NCI-H748 (cell line): ENCODE data around the gene HOXD12.
A peak's percentile ranks its signal among the peaks of the same experiment; 100 is the strongest.

ENCODE experiments used
- DNase-seq: peaks from one replicate; lab custom pipeline; 2025; ENCODE audit not compliant: unreplicated experiment; lab: John Stamatoyannopoulos, UW

The HOXD12 gene

DNA sequence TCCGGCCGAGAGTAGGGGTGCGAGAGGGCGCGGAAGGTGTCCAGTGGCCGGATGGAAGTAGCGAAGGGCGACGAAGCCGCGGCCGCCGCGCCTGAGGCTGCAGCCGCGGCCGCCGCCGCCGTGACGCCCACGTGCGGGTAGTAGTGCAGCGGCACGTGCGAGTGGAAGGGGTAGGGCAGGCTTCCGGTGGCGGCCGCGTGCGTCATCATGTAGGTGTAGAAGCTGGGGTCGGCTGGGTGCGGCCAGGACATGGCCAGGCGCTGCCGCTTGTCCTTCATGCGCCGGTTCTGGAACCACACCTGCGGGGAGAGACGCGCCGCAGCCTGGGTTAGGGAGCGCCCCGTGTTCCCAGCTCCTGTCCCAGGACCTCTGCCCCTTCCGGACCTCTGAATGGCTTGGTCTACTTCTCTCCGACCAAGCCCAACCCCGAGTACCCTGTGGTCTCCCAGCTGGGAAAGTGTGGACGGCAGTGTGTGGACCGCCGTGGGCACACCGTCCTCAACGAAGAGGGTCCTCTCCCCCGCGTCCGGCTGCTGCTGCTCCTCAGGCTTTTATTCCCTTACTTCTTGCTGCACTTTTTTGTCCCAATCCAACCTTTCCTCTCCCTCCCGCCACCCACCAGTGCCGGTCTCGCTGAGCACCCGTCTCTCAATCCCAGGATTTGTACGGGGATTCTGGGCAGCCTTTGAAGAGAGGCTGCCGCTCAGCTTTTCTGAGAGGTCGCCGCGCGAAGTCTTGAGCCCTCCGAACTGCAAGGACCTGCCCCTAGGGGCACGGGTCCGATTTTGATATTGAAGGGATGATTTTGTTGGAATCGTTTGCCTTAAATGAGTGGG, 18.8 kb upstream of the HOXD12 start:
- no peak for DNase-seq

- DNase-seq: no peak
Observed at GRCh38 chr2:176081376-176081836, 18.2 kb upstream of the HOXD12 start.

DNA sequence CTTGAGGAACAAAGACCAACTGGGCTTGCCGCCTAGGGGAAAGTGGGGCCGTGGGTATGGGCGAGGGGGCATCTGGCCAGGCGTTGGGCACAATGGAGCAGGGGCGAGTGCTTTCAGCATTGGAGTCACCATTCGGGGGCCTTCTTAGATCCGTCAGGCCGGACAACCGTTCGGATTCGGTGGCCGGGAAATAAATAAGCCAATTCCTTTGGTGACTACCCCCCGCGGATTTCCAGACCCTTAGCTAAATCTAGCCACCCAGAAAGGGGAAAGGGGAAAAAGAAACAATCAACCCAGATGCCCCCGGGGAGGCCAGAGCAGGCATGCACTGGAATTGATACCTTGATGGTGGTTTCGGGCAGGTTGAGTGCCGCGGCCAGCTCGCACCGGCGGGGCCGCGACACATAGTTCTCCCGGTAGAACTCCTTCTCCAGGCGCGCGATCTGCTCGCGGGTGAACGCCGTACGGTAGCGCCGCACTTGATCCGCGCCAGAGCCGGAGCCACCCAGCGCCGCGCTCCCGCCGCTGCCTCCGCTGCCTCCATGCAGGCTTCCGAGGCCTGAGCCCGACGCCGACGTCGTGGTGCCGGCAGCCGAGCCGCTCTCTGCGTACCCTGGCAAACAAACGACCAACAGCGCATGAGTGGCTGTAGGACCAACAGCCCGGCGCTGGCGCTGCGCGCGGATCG, 17.6 kb upstream of the HOXD12 start:
- no peak for DNase-seq

DNA sequence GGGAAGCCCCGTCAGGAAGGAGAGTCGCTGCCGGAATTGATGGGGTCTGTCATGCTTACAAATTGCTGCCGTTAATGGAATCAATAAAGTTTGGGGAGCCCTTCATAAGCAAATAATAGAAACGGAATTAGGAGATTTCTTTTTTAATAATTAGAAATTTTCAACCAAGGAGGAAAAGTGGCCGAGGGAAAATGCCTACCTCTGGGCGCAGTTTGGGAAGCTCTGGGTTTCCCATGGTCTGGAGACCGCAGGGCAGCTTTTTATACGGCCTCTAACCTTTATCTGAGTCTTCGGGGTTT, 17.1 kb upstream of the HOXD12 start:
- DNase-seq: no peak

DNA sequence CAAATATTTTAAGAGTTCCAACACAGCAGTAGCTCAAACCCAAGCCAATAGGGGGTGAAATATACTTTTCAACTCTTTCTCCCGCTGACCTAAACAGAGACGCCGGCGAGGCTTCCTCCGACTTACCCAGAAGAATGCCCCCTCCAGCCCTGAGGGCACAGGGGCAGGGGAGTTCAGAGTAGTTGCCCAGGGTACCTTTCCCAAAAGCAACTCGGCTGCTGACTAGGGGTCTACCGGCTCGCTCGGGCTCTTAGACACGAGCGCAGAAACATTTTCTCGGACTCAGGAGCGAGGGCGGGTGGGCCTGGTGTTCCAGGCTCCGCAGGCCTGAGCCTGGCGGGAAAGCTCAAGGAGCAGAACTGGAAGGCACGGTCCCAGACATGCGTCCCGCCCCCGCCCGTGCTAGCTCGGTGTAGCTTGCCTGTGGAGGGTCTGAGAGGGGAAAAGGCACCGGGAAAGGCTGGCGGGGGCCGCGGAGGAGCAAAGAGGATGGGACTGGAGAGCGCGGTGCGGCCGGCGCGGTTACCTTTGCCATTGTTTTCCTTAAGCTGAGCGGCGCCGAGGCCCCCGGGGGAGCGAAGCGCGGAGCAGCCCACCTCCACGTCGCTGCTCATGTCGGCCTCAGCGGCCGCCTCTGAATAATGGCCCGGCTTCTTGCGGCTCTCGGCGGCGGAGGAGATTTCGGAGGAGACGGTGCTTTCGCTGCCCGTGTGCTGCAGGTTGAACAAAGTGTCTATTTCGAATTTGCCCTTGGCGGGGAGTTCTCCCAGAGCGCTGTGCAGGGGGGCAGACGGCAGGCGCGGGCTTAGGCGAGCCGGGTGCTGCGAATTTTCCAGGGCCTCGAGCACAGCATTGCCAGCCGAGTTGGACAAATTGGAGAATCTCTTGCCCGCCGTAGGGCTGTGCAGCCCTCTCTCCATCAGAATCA, 16.5 kb upstream of the HOXD12 start:
- no peak for DNase-seq

DNA sequence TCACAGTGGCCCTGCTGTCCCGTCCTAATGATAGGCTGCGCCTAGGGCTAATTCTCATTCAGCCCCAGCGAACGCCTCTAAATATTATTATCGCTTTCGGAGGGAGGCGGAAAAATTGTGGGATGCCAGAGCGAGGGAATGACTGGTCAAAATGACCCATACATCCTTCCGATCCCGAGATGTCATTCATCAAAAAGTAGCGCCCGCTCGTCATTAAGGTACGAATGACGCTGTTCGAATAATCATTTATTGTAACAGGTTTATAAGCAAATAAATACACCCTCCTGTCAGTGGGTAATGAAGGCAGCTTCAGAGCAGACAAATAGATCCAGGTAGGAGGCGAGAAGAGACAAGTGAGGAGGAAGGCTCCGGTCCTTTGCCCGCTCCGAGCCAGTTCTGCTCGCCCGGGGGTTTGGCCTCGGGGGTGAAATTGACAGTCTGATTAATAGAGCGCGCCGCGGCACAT, 15.8 kb upstream of the HOXD12 start, which contains the start of gene EVX2:
TSS of gene EVX2 (minus strand) at position 167 of the 466 bp plus-strand sequence. CDS start 186 bp downstream, outside the sequence.
- peak; percentile 65 for DNase-seq

GRCh38 chr2:176084611-176085119, 14.9 kb upstream of the HOXD12 start:
- peak; percentile 75 for DNase-seq

DNA sequence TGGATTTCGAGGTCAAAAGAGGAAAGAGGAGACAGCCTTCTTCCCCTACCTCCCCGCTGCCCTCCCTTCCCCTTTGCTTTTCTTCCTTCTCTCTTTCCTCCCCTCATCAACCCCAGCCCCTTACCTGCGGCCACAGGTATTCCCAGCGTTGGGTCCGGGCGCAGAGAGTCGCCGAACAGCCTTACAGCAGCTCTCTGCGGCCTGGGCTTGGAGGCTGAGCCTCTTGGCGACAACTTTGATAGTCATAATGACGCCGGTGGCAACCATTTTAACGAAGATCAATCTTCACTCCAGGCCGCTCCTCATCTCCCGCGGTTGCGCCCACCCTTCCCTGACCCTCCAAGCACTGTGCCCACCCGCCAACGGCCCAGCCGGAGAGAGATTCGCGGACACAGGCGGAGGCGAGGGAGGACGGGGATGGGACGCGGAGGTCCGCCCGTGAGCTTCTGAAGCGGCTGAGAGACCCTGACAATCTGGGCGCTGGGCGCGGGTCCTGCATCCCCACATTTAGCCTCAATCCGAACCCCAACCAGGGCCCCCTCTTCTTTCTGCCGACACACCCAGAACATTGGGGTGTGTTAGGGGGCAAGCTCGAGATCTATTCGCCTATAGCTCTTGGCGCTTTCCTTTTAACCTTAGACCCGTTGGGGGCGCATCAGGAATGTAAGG, 14.3 kb upstream of the HOXD12 start:
- DNase-seq: peak; percentile 84

GRCh38 chr2:176085861-176086771, 13.5 kb upstream of the HOXD12 start:
- DNase-seq: peak; percentile 83

DNA sequence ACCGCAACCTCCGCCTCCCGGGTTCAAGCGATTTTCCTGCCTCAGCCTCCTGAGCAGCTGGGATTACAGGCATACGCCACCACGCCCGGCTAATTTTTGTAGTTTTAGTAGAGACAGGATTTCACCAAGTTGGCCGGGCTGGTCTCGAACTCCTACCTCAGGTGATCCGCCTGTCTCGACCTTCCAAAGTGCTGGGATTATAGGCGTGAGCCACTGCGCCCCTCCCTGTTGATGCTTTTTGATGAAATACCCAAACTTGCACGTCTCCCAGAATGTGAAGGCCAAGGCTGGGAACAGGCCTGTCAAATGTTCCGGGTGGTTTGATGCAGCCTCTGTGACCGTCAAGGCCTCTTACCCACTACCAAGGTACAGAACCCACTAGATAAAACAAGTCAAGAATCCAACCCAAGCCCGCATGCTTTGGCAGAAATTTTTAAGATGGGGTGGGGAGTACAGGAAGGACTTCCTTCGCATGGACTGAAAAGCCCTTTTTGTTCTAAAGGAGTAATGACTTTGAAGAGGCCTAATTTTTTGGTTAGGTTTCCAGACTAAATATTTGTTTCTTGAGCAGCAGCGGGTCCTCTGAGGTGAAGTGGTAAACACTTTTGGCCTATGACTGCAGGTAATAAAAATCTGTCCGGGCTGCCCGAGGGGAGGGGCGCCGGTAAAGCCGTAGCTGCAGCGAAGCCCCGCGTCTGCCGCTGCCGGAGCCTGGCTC, 12.1 kb upstream of the HOXD12 start:
- DNase-seq: no peak

DNA sequence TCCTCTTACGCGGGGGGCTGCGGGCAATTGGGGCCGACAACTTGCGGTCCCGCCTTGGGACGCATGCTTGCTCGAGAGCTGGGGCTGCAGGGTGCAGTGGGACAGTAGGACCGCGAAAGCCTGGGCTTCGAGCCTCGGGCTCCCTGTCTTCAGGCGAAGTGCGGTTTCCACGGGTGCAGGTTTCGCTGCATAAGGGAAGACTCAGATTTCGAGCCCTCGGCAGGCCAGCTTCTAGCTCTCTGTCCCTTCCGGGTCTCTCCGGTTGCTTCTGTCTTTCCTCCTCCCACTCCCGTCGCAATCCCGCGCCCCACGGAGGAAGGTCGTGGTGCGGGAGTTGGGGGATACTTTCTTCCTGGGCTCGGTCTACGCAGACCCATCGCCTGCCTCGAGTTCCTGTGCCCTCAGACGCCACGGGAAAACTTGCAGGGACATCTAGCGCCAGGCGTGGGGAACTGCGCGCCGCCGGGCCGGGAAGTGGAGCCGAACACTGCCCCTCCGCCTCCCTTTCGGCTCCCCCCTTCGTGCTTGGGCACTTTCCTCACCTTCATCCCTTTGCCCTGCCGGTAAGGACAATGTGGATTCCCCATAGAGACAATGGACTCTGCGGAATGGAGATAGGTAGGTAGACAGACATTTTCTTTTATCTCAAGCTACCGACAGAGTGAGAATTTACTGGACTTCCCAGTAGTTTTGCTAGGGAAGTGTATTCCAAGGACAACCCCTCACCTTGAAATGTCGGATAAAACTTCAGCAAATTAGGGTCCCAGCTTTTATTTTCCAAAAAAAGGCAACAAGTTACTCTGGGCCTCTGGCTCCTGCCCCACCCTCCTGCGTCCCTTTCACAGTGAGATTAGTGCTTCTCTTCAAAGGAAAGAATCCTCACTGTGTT, 11.3 kb upstream of the HOXD12 start:
- DNase-seq: peak; percentile 84

DNA sequence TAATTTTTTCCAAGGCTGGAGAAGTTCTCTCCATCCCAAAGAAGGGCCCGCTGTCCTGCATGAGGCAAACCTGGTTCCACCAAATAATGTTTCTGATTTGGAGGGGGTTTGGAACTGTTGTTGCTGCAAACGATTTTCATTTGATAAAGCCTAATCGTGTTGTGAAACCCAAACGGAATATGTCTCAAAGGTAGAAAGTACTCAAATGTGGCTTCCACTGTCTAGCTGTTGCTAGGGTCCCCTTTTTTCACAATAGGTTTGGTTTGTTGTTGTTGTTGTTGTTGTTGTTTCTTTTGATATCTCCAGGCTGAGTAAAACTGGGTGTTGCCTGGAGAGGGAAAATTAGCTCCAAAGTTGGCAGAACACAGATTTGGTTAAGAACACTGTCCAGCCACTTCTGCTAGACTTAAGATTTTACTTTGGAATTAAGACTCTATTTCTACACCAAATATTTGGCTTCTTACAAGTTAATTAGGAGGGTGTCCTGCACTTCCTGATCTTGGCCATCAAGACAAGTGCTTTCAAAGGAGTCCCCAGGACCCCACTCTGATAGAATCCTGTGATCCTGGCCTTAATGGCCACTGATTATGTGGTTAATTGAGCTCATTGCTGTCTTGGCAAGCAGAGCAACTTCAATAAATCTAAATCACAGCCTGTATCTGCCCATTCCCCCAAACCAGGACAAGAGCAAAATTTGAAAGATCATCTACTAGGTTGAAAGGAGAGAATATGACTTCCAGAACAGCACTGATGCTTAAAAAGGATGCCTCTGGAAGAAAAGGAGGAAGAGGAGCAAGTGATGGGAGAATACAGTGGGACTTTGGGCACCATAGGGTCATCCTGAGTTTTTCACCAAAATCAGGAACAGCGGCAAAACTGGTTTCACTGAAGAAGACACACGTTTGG, 10.4 kb upstream of the HOXD12 start:
- DNase-seq: no peak

DNA sequence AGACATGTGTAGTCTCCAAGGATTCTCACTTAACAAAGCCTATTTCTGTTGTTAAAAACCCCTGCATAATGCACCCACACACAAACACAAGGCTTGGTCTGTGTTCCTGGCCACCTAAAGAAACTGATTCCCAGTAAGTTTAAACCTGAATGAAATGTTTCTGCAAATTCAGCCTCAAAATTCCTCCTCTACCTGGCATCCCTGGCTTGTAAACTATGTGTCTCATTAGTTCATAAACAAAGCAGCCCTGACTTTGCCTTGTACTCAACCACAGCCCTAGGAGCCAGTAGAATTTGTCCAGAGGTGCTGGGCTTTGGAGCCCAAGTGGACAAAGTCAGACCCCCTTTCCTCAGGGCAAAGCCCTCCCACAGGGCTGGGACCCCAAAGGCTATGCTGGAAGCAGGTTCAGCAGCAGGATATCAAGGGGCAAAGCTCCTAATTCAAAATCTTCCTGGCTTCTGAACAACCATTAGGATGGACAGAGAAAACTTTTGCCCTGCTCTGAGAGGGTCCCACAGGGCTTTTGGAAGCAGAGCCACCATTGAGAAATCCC, 9.7 kb upstream of the HOXD12 start:
- DNase-seq: no peak

GRCh38 chr2:176090862-176091261, 8.7 kb upstream of the HOXD12 start:
- DNase-seq: no peak

DNA sequence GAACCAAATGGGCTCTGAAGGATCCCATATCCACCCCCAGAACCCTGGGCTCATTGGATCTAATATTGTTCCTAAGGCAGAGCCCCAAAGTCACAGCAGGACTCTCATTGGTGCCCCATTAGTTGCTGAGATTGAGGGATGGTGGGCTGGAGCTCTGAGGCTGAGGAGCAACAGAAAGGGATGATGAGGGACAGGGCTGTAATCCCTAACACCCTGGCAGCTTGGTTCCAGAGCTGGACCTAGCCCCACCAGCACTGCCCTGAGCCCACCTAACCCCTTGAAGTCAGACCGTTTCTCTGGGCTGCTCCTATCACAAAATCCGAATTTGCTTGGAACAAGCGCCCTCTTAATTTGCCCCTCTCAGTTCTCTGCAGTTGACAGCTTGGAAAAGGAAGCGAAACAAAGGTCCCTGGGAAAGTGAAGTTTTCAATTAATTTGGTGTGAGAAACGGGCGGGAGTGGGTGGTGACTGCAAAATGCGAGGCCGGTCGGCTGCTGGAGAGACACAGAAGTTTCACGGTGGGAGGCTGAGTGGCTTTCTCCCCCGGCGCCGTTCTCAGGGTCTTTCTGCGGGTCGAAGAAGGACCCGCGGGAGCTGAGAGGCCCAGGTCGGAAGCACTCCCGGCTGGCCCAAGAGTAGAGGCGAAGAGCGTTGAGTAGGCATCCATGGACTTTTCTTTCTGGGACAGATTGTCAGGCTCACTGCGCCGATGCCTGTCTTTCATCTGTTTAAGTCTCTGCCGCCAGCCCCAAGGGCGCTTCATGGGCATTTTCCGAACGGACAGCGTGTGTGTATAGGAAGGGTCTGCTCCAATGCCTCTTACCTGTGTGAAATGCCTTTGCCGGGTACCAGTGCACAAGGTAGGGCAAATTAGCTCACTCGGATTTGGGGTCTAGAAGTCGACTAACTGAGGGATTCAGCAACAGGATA, 8.0 kb upstream of the HOXD12 start:
- DNase-seq: no peak
